DND-41 (cell line): ENCODE results near the gene TMEM164.

Experiments used
- ATAC-seq: fragments of 200-7000 bp; cut with Tn5 transposase; 3 replicates; pipeline ENCODE4 v1.9.1; 2021; ENCODE audit warnings: low read depth; ENCODE audit not compliant: insufficient read depth
- DNase-seq: peaks from one replicate; pipeline ENCODE4 v3.0.0-alpha.2; 2020
- H2AFZ ChIP-seq: 2 replicates; pipeline ENCODE4 v1.6.0; 2012; ENCODE audit warnings: low read depth, low read length
- H3K27ac ChIP-seq: 2 replicates; pipeline ENCODE4 v1.5.1; 2012; ENCODE audit warnings: low read length, inconsistent platforms
- H3K27me3 ChIP-seq: fragments of 200-600 bp; sonication (generic); 2 replicates; pipeline ENCODE4 v1.6.0; 2012; ENCODE audit warnings: low read length, mild to moderate bottlenecking, inconsistent platforms; ENCODE audit not compliant: insufficient read depth, poor library complexity
- H3K36me3 ChIP-seq: 2 replicates; pipeline ENCODE4 v1.5.1; 2012; ENCODE audit warnings: low read length, inconsistent platforms; ENCODE audit not compliant: insufficient read depth
- H3K4me1 ChIP-seq: 2 replicates; pipeline ENCODE4 v1.5.1; 2012; ENCODE audit warnings: mild to moderate bottlenecking, low read length; ENCODE audit not compliant: insufficient read depth
- H3K4me2 ChIP-seq: 2 replicates; pipeline ENCODE4 v1.6.0; 2012; ENCODE audit warnings: mild to moderate bottlenecking, moderate library complexity, low read length, inconsistent platforms; ENCODE audit not compliant: insufficient read depth
- H3K4me3 ChIP-seq, 2 experiments: fragments of 200-600 bp in 1 of 2; shearing (Covaris generic) in 1 of 2; 2 replicates each; pipeline ENCODE4 v1.5.1; 2012 to 2016; ENCODE audit warnings: inconsistent platforms in 2 of 2, low read length in 2 of 2, mild to moderate bottlenecking in 2 of 2, low read depth in 1 of 2, moderate library complexity in 1 of 2
- H3K79me2 ChIP-seq: 2 replicates; pipeline ENCODE4 v1.6.0; 2012; ENCODE audit warnings: low read length, inconsistent platforms; ENCODE audit not compliant: insufficient read depth
- H3K9ac ChIP-seq: 2 replicates; pipeline ENCODE4 v1.6.0; 2012; ENCODE audit warnings: low read depth, mild to moderate bottlenecking, inconsistent platforms, low read length, moderate library complexity
- H3K9me3 ChIP-seq: 2 replicates; pipeline ENCODE4 v1.5.1; 2012; ENCODE audit warnings: low read length, moderate library complexity, mild to moderate bottlenecking, inconsistent platforms; ENCODE audit not compliant: insufficient read depth, severe bottlenecking
- H4K20me1 ChIP-seq: 2 replicates; pipeline ENCODE4 v1.6.0; 2012; ENCODE audit warnings: low read length; ENCODE audit not compliant: insufficient read depth
- EZH2 ChIP-seq: IDR thresholded peaks from 3 replicates; pipeline ENCODE4 v1.6.1; 2012; ENCODE audit warnings: borderline replicate concordance, low read depth, mild to moderate bottlenecking, moderate library complexity, low read length, inconsistent platforms; ENCODE audit not compliant: severe bottlenecking
- TF ChIP-seq, protein P1 (sequence below): IDR thresholded peaks from 2 replicates; pipeline ENCODE4 v1.5.1; 2012; ENCODE audit warnings: borderline replicate concordance, low read length, moderate library complexity, mild to moderate bottlenecking; ENCODE audit not compliant: poor library complexity, severe bottlenecking; ENCODE audit errors: extremely low read depth

Gene TMEM164

DNA sequence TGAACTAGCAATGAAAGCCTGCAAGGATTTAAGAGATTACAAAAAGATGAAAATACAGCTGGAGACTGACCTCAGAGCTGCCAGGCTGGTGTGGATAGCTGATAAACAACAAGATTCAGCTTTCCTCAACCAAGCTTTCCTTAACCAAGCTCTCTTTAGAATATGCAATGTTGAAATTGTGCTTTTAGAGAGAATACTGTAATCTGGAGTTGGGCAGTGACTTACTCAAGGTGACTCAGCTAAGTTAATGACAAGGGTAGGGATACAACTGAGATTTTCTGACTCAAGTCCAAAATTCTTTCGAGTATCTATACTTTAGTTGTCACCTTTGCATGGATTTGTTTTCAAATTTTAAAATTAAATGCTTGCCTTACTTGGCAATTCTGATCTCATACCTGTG, 217.0 kb downstream of the TMEM164 start:
- no peaks in the 10 kb centered on the region for H3K27me3 ChIP-seq
- H3K27ac ChIP-seq = no peak overlapping the region
- H2AFZ ChIP-seq = no peak overlapping the region
- TF ChIP-seq, protein P1, sequence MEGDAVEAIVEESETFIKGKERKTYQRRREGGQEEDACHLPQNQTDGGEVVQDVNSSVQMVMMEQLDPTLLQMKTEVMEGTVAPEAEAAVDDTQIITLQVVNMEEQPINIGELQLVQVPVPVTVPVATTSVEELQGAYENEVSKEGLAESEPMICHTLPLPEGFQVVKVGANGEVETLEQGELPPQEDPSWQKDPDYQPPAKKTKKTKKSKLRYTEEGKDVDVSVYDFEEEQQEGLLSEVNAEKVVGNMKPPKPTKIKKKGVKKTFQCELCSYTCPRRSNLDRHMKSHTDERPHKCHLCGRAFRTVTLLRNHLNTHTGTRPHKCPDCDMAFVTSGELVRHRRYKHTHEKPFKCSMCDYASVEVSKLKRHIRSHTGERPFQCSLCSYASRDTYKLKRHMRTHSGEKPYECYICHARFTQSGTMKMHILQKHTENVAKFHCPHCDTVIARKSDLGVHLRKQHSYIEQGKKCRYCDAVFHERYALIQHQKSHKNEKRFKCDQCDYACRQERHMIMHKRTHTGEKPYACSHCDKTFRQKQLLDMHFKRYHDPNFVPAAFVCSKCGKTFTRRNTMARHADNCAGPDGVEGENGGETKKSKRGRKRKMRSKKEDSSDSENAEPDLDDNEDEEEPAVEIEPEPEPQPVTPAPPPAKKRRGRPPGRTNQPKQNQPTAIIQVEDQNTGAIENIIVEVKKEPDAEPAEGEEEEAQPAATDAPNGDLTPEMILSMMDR = no peak
- no peak for TF ChIP-seq EZH2
- no peaks in the 10 kb centered on the region for H3K79me2 ChIP-seq
- H3K4me2 ChIP-seq = no peak overlapping the region
- H3K36me3 ChIP-seq = no peaks in the 10 kb centered on the region
- H4K20me1 ChIP-seq = no peaks in the 10 kb centered on the region
- no peak for DNase-seq
- no peak overlapping the region for H3K9ac ChIP-seq
- H3K9me3 ChIP-seq = no peaks in the 10 kb centered on the region
- H3K4me1 ChIP-seq = peaks cover 4% of the 10 kb centered on the region; the same call in 1 of the 2 replicates
- no peak for ATAC-seq
- H3K4me3 ChIP-seq = no peak overlapping the region

DNA sequence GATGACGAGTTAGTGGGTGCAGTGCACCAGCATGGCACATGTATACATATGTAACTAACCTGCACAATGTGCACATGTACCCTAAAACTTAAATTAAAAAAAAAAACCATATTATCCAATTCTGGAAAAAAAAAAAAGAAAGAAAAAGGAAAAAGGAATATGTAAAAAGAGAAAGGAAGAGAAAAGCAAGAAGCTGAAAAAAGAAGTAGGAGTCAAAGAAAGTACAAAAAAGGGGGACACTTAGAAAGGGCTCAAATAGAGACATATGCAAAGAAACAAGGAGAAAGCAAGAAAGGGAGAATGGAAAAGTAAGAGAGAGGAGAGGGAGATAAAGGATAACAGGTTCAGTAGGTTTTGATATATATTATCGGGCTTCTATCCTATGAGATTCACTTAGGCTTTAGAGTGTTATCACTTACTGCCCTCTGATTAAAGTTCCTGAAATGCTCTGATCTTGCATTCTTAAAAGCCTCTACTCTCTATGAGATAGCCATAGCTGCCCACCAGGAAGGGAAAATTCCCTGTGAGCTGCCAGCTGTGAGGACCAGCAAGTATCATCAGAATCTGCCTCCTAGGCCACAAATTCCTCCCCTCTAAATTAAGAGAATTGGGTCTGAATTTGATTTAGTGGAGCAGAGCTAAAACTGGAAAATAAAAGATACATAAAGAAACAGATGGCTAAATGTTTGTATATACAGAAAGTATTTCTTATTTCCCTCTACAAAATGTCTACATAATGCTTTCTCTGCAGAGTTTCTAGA, 219.8 kb downstream of the TMEM164 start:
- Histone ChIP-seq H3K4me2 (no peak overlapping the region), H3K9me3 (no peaks in the 10 kb centered on the region), H4K20me1 (no peaks in the 10 kb centered on the region), H3K27me3 (no peaks in the 10 kb centered on the region), H3K27ac (no peak overlapping the region), H3K4me1 (no peaks in the 10 kb centered on the region), H3K79me2 (no peaks in the 10 kb centered on the region), H3K4me3 (no peak overlapping the region), H3K36me3 (no peaks in the 10 kb centered on the region), H3K9ac (no peak overlapping the region), H2AFZ (no peak overlapping the region)
- TF ChIP-seq, protein P1 = no peak
- no peak for TF ChIP-seq EZH2
- ATAC-seq (no peak), DNase-seq (no peak)

DNA sequence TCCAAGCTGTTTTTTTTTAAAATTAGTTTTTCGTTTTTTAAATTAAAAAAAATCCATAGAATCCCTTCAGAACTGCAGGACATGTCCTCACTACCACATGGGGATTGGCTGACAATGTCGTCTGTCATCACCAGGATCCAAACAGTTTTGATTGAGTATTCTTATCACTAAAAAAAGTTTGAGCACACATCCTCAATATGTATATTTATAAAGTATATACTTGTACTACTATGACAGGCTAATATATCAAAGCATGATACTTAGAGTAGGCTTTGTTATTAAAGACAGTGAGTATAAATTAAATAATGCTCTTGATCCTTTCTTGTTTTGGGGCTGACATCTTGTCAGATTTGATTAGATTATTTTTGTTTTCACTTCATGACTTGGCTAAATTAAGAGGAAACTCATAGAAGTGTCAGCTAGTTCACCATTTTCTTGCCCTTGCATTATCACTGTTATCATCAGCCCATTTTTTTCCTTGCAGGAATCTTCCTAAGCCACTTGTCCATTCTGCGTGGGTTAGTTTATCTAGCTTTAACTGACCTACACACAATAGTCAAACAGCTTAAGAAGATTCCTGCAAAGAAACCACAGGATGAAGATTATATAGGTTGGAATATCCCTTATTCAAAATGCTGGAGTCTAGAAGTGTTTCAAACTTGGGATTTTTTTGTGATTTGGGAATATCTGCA, 222.2 kb downstream of the TMEM164 start:
- no peaks in the 10 kb centered on the region for H3K4me1 ChIP-seq
- no peaks in the 10 kb centered on the region for H3K9me3 ChIP-seq
- H3K4me3 ChIP-seq = no peak overlapping the region
- H2AFZ ChIP-seq = no peak overlapping the region
- no peak overlapping the region for H3K4me2 ChIP-seq
- ATAC-seq = no peak
- no peaks in the 10 kb centered on the region for H4K20me1 ChIP-seq
- H3K27ac ChIP-seq = no peak overlapping the region
- no peaks in the 10 kb centered on the region for H3K27me3 ChIP-seq
- no peaks in the 10 kb centered on the region for H3K79me2 ChIP-seq
- no peak overlapping the region for H3K9ac ChIP-seq
- H3K36me3 ChIP-seq = no peaks in the 10 kb centered on the region
- TF ChIP-seq EZH2 = no peak
- TF ChIP-seq, protein P1 = no peak
- no peak for DNase-seq
